H9 (cell line): ENCODE data around the gene MORC2. TPM values are rescaled to one million over a fixed set of nuclear protein-coding genes. Genes with fewer than 3 reads are reported as not detected.

ENCODE experiments used
- DNase-seq: peaks from one replicate; pipeline ENCODE4 v3.0.0-alpha.2; 2017
- H2AFZ ChIP-seq: one replicate; pipeline ENCODE4 v1.6.1; 2013; ENCODE audit warnings: mild to moderate bottlenecking, low read length, control low read depth, moderate library complexity
- H2AK5ac ChIP-seq: 2 replicates; pipeline ENCODE4 v1.6.1; 2013; ENCODE audit warnings: low read length, control low read depth, mixed read lengths; ENCODE audit not compliant: insufficient read length
- H2BK120ac ChIP-seq: one replicate; pipeline ENCODE4 v1.6.1; 2013; ENCODE audit warnings: low read depth, mild to moderate bottlenecking, low read length, control low read depth, inconsistent platforms; ENCODE audit not compliant: poor library complexity, severe bottlenecking
- H2BK12ac ChIP-seq: 2 replicates; pipeline ENCODE4 v1.6.1; 2013; ENCODE audit warnings: low read length, control low read depth, mixed read lengths, low read depth; ENCODE audit not compliant: insufficient read length
- H2BK15ac ChIP-seq: 2 replicates; pipeline ENCODE4 v1.6.1; 2013; ENCODE audit warnings: low read depth, low read length, control low read depth
- H2BK20ac ChIP-seq: one replicate; pipeline ENCODE4 v1.6.1; 2013; ENCODE audit warnings: low read depth, mild to moderate bottlenecking, low read length, control low read depth, inconsistent platforms; ENCODE audit not compliant: poor library complexity, severe bottlenecking
- H2BK5ac ChIP-seq: 2 replicates; pipeline ENCODE4 v1.6.1; 2013; ENCODE audit warnings: low read length, control low read depth, mixed read lengths; ENCODE audit not compliant: insufficient read length
- H3K14ac ChIP-seq: 2 replicates; pipeline ENCODE4 v1.6.1; 2013; ENCODE audit warnings: low read length, control low read depth; ENCODE audit not compliant: insufficient read depth
- H3K18ac ChIP-seq: 2 replicates; pipeline ENCODE4 v1.6.1; 2013; ENCODE audit warnings: low read depth, mild to moderate bottlenecking, mixed read lengths, low read length, control low read depth; ENCODE audit not compliant: insufficient read length
- H3K23ac ChIP-seq: 2 replicates; pipeline ENCODE4 v1.6.1; 2013; ENCODE audit warnings: low read length, control low read depth, mixed read lengths, low read depth; ENCODE audit not compliant: insufficient read length
- H3K23me2 ChIP-seq: 2 replicates; pipeline ENCODE4 v1.6.1; 2013; ENCODE audit warnings: low read depth, mild to moderate bottlenecking, mixed read lengths, low read length, control low read depth; ENCODE audit not compliant: insufficient read length, poor library complexity, severe bottlenecking
- H3K27ac ChIP-seq: 2 replicates; pipeline ENCODE4 v1.5.1; 2013; ENCODE audit warnings: low read length, control low read depth, mixed read lengths, low read depth; ENCODE audit not compliant: insufficient read length
- H3K27me3 ChIP-seq: 2 replicates; pipeline ENCODE4 v1.6.1; 2013; ENCODE audit warnings: low read length, control low read depth, inconsistent platforms; ENCODE audit not compliant: insufficient read depth
- H3K4ac ChIP-seq: 2 replicates; pipeline ENCODE4 v1.6.1; 2013; ENCODE audit warnings: low read depth, mild to moderate bottlenecking, control low read depth, inconsistent platforms, low read length, moderate library complexity
- H3K4me1 ChIP-seq: 2 replicates; pipeline ENCODE4 v1.6.1; 2013; ENCODE audit warnings: low read length, control low read depth, inconsistent platforms; ENCODE audit not compliant: insufficient read depth
- H3K4me2 ChIP-seq: 2 replicates; pipeline ENCODE4 v1.6.1; 2013; ENCODE audit warnings: low read length, control low read depth, mixed read lengths; ENCODE audit not compliant: insufficient read length, insufficient read depth
- H3K56ac ChIP-seq: 2 replicates; pipeline ENCODE4 v1.6.1; 2013; ENCODE audit warnings: low read depth, mild to moderate bottlenecking, mixed read lengths, low read length, control low read depth; ENCODE audit not compliant: insufficient read length
- H3K79me1 ChIP-seq: 2 replicates; pipeline ENCODE4 v1.6.1; 2013; ENCODE audit warnings: low read depth, mild to moderate bottlenecking, moderate library complexity, low read length, control low read depth, inconsistent platforms; ENCODE audit not compliant: insufficient read depth, poor library complexity, severe bottlenecking
- H3K79me2 ChIP-seq: 2 replicates; pipeline ENCODE4 v1.6.1; 2013; ENCODE audit warnings: low read length, control low read depth, inconsistent platforms; ENCODE audit not compliant: insufficient read depth
- H3K9ac ChIP-seq: 2 replicates; pipeline ENCODE4 v1.6.1; 2013; ENCODE audit warnings: low read length, control low read depth, mixed read lengths; ENCODE audit not compliant: insufficient read length; ENCODE audit errors: extremely low read depth
- H3K9me3 ChIP-seq: one replicate; pipeline ENCODE4 v1.6.1; 2013; ENCODE audit warnings: low read depth, low read length, inconsistent platforms; ENCODE audit not compliant: control insufficient read depth
- H3T11ph ChIP-seq: one replicate; pipeline ENCODE4 v1.6.1; 2013; ENCODE audit warnings: mild to moderate bottlenecking, low read length, control low read depth, inconsistent platforms
- H4K20me1 ChIP-seq: one replicate; pipeline ENCODE4 v1.6.1; 2013; ENCODE audit not compliant: control insufficient read depth, insufficient read length, insufficient read depth
- H4K5ac ChIP-seq: 2 replicates; pipeline ENCODE4 v1.6.1; 2013; ENCODE audit warnings: low read depth, mild to moderate bottlenecking, mixed read lengths, low read length, control low read depth; ENCODE audit not compliant: insufficient read length
- H4K8ac ChIP-seq: replicated peaks from 2 replicates; pipeline ENCODE4 v1.6.1; 2013; ENCODE audit warnings: low read length, control low read depth, mixed read lengths, low read depth; ENCODE audit not compliant: insufficient read length
- H4K91ac ChIP-seq: 2 replicates; pipeline ENCODE4 v1.6.1; 2013; ENCODE audit warnings: low read depth, mild to moderate bottlenecking, moderate library complexity, mixed read lengths, low read length, control low read depth; ENCODE audit not compliant: insufficient read length
- H3K27ac Mint-ChIP-seq, 3 experiments: 2 replicates in 2 of 3; 3 replicates in 1 of 3; pipeline ENCODE4 v1.8.0; 2020 to 2021; ENCODE audit warnings: mixed read lengths in 3 of 3, mild to moderate bottlenecking in 1 of 3, moderate library complexity in 1 of 3
- H3K27me3 Mint-ChIP-seq: 2 replicates; pipeline ENCODE4 v1.8.0; 2021; ENCODE audit warnings: low read depth, mild to moderate bottlenecking, moderate library complexity, mixed read lengths
- H3K36me3 Mint-ChIP-seq, 3 experiments: 2 replicates in 2 of 3; 3 replicates in 1 of 3; pipeline ENCODE4 v1.8.0; 2020 to 2021; ENCODE audit warnings: low read depth in 3 of 3, mixed read lengths in 3 of 3; ENCODE audit not compliant: insufficient read depth in 1 of 3
- H3K4me1 Mint-ChIP-seq, 2 experiments: 2 replicates each; pipeline ENCODE4 v1.8.0; 2020; ENCODE audit warnings: mixed read lengths in 2 of 2
- H3K4me3 Mint-ChIP-seq, 2 experiments: 2 replicates in 1 of 2; 3 replicates in 1 of 2; pipeline ENCODE4 v1.8.0; 2020 to 2021; ENCODE audit warnings: mild to moderate bottlenecking in 2 of 2, mixed read lengths in 2 of 2, moderate library complexity in 1 of 2
- H3K9me3 Mint-ChIP-seq, 2 experiments: 2 replicates in 1 of 2; 3 replicates in 1 of 2; pipeline ENCODE4 v1.8.0; 2020; ENCODE audit warnings: mild to moderate bottlenecking in 2 of 2, mixed read lengths in 2 of 2, moderate library complexity in 1 of 2
- CTCF ChIP-seq: fragments of 200-600 bp; sonication (generic); conservative IDR thresholded peaks from 3 replicates; pipeline ENCODE4 v1.8.0; 2021; ENCODE audit warnings: antibody characterized with exemption, mild to moderate bottlenecking
- total RNA-seq: library from RNA; stranded (reverse); gene quantifications from 2 replicates; pipeline ENCODE4 v1.2.1, GENCODE V29; 2021

Gene MORC2
- total RNA-seq, 1 experiment from 2014 or later = 37.4 TPM

GRCh38 chr22:30989474-30989873 is 20.9 kb upstream of the MORC2 start:
- Mint-ChIP-seq H3K4me3 (no peak overlapping the region), H3K36me3 (peaks cover 8 to 41% (median 17%) of the 10 kb centered on the region in 3 experiments), H3K27ac (no peak overlapping the region; a peak in 1 of 7 replicates), H3K4me1 (peaks cover 5 to 9% of the 10 kb centered on the region in 2 experiments; a peak in 3 of 4 replicates), H3K9me3 (peaks cover 16 to 34% of the 10 kb centered on the region in 2 experiments), H3K27me3 (peaks cover 13% of the 10 kb centered on the region)
- H2BK5ac ChIP-seq = no peak overlapping the region
- H3T11ph ChIP-seq = no peak overlapping the region
- no peak overlapping the region for H4K8ac ChIP-seq
- H3K23me2 ChIP-seq = no peaks in the 10 kb centered on the region
- H3K18ac ChIP-seq = no peak overlapping the region
- H3K14ac ChIP-seq = no peak overlapping the region
- H4K5ac ChIP-seq = no peak overlapping the region
- H2AK5ac ChIP-seq = no peak overlapping the region
- H3K4me1 ChIP-seq = no peaks in the 10 kb centered on the region
- H3K27ac ChIP-seq = no peak overlapping the region
- H4K91ac ChIP-seq = no peak overlapping the region
- H2AFZ ChIP-seq = no peak overlapping the region
- no peak for DNase-seq
- H3K27me3 ChIP-seq = no peaks in the 10 kb centered on the region
- no peak overlapping the region for H3K56ac ChIP-seq
- H3K79me1 ChIP-seq = no peaks in the 10 kb centered on the region
- H3K4me2 ChIP-seq = no peak overlapping the region
- no peaks in the 10 kb centered on the region for H3K79me2 ChIP-seq
- no peak overlapping the region for H2BK20ac ChIP-seq
- H2BK12ac ChIP-seq = no peak overlapping the region
- H3K9ac ChIP-seq = no peak overlapping the region
- no peak overlapping the region for H3K23ac ChIP-seq
- H3K9me3 ChIP-seq = no peaks in the 10 kb centered on the region
- no peaks in the 10 kb centered on the region for H4K20me1 ChIP-seq
- no peak for TF ChIP-seq CTCF
- H3K4ac ChIP-seq = no peak overlapping the region
- no peak overlapping the region for H2BK15ac ChIP-seq
- H2BK120ac ChIP-seq = no peak overlapping the region
